ENCODE measurements around the gene B9D2.

GRCh38 chr19:41395355-41395754, 31.4 kb upstream of the B9D2 start:
- no peak for TF ChIP-seq ZNF530 (tag by site-specific recombination; IDR thresholded peaks at IDR 0.05; ENCODE audit: low read depth)
- TF ChIP-seq CTCF (tag by site-specific recombination; IDR thresholded peaks at IDR 0.05), result no peak
- TF ChIP-seq, protein P1, sequence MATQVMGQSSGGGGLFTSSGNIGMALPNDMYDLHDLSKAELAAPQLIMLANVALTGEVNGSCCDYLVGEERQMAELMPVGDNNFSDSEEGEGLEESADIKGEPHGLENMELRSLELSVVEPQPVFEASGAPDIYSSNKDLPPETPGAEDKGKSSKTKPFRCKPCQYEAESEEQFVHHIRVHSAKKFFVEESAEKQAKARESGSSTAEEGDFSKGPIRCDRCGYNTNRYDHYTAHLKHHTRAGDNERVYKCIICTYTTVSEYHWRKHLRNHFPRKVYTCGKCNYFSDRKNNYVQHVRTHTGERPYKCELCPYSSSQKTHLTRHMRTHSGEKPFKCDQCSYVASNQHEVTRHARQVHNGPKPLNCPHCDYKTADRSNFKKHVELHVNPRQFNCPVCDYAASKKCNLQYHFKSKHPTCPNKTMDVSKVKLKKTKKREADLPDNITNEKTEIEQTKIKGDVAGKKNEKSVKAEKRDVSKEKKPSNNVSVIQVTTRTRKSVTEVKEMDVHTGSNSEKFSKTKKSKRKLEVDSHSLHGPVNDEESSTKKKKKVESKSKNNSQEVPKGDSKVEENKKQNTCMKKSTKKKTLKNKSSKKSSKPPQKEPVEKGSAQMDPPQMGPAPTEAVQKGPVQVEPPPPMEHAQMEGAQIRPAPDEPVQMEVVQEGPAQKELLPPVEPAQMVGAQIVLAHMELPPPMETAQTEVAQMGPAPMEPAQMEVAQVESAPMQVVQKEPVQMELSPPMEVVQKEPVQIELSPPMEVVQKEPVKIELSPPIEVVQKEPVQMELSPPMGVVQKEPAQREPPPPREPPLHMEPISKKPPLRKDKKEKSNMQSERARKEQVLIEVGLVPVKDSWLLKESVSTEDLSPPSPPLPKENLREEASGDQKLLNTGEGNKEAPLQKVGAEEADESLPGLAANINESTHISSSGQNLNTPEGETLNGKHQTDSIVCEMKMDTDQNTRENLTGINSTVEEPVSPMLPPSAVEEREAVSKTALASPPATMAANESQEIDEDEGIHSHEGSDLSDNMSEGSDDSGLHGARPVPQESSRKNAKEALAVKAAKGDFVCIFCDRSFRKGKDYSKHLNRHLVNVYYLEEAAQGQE (tag by site-specific recombination; IDR thresholded peaks at IDR 0.05), result no peak
- TF ChIP-seq, protein P2, sequence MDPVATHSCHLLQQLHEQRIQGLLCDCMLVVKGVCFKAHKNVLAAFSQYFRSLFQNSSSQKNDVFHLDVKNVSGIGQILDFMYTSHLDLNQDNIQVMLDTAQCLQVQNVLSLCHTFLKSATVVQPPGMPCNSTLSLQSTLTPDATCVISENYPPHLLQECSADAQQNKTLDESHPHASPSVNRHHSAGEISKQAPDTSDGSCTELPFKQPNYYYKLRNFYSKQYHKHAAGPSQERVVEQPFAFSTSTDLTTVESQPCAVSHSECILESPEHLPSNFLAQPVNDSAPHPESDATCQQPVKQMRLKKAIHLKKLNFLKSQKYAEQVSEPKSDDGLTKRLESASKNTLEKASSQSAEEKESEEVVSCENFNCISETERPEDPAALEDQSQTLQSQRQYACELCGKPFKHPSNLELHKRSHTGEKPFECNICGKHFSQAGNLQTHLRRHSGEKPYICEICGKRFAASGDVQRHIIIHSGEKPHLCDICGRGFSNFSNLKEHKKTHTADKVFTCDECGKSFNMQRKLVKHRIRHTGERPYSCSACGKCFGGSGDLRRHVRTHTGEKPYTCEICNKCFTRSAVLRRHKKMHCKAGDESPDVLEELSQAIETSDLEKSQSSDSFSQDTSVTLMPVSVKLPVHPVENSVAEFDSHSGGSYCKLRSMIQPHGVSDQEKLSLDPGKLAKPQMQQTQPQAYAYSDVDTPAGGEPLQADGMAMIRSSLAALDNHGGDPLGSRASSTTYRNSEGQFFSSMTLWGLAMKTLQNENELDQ (tag by site-specific recombination; IDR thresholded peaks at IDR 0.05; ENCODE audit: low read depth), result no peak
- TF ChIP-seq ZNF16 (tag by site-specific recombination; IDR thresholded peaks at IDR 0.05; ENCODE audit: low read depth), result no peak
- TF ChIP-seq, protein P3, sequence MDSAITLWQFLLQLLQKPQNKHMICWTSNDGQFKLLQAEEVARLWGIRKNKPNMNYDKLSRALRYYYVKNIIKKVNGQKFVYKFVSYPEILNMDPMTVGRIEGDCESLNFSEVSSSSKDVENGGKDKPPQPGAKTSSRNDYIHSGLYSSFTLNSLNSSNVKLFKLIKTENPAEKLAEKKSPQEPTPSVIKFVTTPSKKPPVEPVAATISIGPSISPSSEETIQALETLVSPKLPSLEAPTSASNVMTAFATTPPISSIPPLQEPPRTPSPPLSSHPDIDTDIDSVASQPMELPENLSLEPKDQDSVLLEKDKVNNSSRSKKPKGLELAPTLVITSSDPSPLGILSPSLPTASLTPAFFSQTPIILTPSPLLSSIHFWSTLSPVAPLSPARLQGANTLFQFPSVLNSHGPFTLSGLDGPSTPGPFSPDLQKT (IDR thresholded peaks at IDR 0.05; ENCODE audit: borderline replicate concordance, low read depth, low read length), result no peak
- no peak for TF ChIP-seq SCRT2 (tag by site-specific recombination; IDR thresholded peaks at IDR 0.05)
- no peak for TF ChIP-seq ZNF48 (tag by site-specific recombination; IDR thresholded peaks at IDR 0.05)
- TF ChIP-seq ZBTB20 (tag by site-specific recombination; IDR thresholded peaks at IDR 0.05), result no peak
- TF ChIP-seq ZBTB1 (tag by site-specific recombination; IDR thresholded peaks at IDR 0.05), result no peak
- no peak for TF ChIP-seq ZNF677 (tag by site-specific recombination; IDR thresholded peaks at IDR 0.05)
- TF ChIP-seq ZNF639 (tag by site-specific recombination; IDR thresholded peaks at IDR 0.05), result no peak
- TF ChIP-seq, protein P4, sequence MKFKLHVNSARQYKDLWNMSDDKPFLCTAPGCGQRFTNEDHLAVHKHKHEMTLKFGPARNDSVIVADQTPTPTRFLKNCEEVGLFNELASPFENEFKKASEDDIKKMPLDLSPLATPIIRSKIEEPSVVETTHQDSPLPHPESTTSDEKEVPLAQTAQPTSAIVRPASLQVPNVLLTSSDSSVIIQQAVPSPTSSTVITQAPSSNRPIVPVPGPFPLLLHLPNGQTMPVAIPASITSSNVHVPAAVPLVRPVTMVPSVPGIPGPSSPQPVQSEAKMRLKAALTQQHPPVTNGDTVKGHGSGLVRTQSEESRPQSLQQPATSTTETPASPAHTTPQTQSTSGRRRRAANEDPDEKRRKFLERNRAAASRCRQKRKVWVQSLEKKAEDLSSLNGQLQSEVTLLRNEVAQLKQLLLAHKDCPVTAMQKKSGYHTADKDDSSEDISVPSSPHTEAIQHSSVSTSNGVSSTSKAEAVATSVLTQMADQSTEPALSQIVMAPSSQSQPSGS (tag by site-specific recombination; IDR thresholded peaks at IDR 0.05; ENCODE audit: low read depth), result no peak
